Measurements from ENCODE around the gene ZNF396.

- TF ChIP-seq CTCF (IDR thresholded peaks at IDR 0.05) (no peak), POLR2A (IDR thresholded peaks at IDR 0.05) (no peak)
Observed at GRCh38 chr18:35376393-35376741, 770 bp downstream of the ZNF396 start.
